Jurkat, Clone E6-1 (cell line): ENCODE results near the gene TSSK1B. TPM values are rescaled to one million over a fixed set of nuclear protein-coding genes. Genes with fewer than 3 reads are reported as not detected.
A peak's percentile ranks its signal among the peaks of the same experiment; 100 is the strongest.
"Not testable (repeated sequence)": the region's sequence is repeated elsewhere in the genome, so short reads cannot be mapped to it uniquely, and the experiment has no call there.

ENCODE experiments used
- DNase-seq: peaks from one replicate; pipeline ENCODE4 v3.0.0-alpha.2; 2011; ENCODE audit warnings: low read depth, low spot score
- H3K4me3 ChIP-seq: 2 replicates; pipeline ENCODE4 v1.5.1; 2011; ENCODE audit warnings: mild to moderate bottlenecking, low read length, control low read depth, moderate library complexity
- polyA plus RNA-seq: library from polyadenylated mRNA; unstranded; fragments of >200 nt; gene quantifications from one replicate; pipeline ENCODE4 v1.2.1, GENCODE V29; 2012; ENCODE audit warnings: missing spikeins; ENCODE audit not compliant: insufficient read length, insufficient read depth

TSSK1B gene
- polyA plus RNA-seq = not detected

- H3K4me3 ChIP-seq = no peak within 1 kb of the TSS
- no peak for DNase-seq
Measured at GRCh38 chr5:113434889-113435288, at the start of gene TSSK1B. Gene TSSK1B, minus strand, starts transcription at chr5:113434989. Its CDS starts 150 bp downstream, at chr5:113434839.

DNA sequence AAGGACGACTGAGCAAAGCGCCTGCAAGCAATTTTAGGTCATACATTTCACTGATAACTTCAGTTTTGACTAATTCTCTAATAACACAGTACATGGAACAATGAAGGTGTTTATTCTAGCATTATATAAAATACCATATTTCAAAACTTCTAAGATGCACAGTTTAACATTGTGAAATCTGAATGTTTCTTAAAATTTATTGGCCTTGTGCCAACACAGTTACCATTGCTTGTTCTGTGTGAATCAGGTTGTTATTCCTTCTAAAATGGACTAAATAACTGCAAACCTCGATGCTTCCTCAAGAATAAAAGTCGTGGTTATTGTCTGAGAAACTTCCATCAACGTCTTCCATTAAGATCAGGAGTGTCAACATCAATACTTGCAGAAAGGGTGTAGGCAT lies 45.5 kb upstream of the TSSK1B start:
- H3K4me3 ChIP-seq = no peak overlapping the region
- DNase-seq = no peak

- no peak for DNase-seq
- no peak overlapping the region for H3K4me3 ChIP-seq
Measured at GRCh38 chr5:113478691-113479090, 43.9 kb upstream of the TSSK1B start.

GRCh38 chr5:113474100-113474728 lies 39.4 kb upstream of the TSSK1B start:
- DNase-seq = no peak
- no peak overlapping the region for H3K4me3 ChIP-seq

GRCh38 chr5:113463032-113463431 lies 28.2 kb upstream of the TSSK1B start:
- no peak for DNase-seq
- no peak overlapping the region for H3K4me3 ChIP-seq

DNA sequence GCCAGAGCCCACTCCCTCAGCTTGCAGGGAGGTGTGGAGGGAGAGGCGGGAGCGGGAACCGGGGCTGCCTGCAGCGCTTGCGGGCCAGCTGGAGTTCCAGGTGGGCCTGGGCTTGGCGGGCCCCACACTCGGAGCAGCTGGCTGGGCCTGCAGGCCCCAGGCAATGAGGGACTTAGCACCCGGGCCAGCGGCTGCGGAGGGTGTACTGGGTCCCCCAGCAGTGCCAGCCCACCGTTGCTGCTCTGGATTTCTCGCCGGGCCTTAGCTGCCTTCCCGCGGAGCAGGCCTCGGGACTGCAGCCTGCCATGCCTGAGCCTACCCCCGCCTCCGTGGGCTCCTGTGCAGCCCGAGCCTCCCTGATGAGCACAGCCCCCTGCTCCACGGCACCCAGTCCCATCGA lies 22.3 kb upstream of the TSSK1B start:
- H3K4me3 ChIP-seq, DNase-seq: not testable (repeated sequence)

DNA sequence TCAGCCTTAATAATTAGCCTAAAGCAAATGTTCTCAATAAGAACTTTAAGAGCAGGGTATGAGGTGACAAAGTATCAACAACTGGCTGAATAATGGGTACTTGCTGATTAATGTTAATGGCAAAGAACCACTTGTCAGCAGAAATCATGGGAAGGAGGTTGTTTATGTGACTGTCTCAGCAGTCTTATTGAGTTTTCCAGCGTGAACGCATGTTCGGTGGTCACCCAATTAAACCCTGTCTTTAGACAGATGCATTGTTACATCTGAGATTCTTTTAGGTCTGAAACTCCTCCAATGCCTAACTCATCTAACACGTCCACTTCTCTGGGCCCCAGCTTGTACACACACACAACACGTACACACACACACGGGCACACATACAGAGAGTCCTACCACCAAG lies 18.2 kb upstream of the TSSK1B start:
- no peak overlapping the region for H3K4me3 ChIP-seq
- no peak for DNase-seq

GRCh38 chr5:113451797-113452196 lies 17.0 kb upstream of the TSSK1B start:
- DNase-seq = no peak
- no peak overlapping the region for H3K4me3 ChIP-seq

GRCh38 chr5:113450929-113451328 lies 16.1 kb upstream of the TSSK1B start:
- no peak overlapping the region for H3K4me3 ChIP-seq
- DNase-seq = peak; percentile 31

DNA sequence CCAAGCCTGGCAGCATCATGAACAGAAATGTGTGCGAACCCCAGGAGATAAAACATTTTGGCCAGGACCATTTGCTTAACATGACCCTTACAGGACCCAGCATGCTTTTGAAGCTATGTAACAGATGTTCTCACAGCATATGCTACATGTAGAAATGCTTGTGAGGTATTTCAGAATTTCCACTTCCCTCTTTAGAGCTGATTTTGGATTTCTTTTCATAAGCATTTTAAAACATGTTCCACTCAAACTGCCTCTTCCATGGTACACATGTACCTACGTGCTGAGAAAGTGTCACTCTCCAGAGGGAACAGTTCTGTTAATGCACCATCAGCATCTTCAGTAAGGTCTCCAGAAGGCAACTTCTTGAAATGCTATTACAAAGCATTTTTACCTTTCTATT lies 15.7 kb upstream of the TSSK1B start:
- H3K4me3 ChIP-seq = no peak overlapping the region
- DNase-seq = no peak

- DNase-seq = no peak
- H3K4me3 ChIP-seq = no peak overlapping the region
Measured at GRCh38 chr5:113448252-113448651, 13.5 kb upstream of the TSSK1B start.

DNA sequence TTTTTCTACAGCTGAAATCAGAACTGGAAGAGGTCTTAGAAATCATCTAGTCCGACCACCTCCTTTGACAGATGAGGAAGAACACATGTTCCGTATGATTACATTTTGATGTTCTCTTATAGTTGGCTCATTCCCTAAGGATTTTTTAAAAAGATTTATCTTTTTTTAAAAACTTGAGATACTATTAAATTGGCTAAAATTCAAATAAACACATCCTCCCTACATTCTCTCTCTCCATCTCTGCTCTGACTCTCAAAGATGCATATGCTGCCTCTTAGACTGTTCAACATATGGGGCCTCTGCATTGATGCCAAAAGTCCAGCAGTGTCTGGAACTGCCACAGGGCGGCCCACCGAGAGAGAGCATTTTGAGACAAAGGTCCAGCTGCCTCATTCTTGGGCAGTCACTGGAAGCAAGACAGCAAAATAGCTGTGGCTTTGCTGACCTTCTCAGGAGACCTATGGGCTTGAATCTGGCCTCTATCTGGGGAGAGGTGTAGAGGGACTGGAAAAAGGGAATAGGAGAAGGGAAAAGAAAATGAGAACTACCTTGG lies 12.8 kb upstream of the TSSK1B start:
- no peak for DNase-seq

DNA sequence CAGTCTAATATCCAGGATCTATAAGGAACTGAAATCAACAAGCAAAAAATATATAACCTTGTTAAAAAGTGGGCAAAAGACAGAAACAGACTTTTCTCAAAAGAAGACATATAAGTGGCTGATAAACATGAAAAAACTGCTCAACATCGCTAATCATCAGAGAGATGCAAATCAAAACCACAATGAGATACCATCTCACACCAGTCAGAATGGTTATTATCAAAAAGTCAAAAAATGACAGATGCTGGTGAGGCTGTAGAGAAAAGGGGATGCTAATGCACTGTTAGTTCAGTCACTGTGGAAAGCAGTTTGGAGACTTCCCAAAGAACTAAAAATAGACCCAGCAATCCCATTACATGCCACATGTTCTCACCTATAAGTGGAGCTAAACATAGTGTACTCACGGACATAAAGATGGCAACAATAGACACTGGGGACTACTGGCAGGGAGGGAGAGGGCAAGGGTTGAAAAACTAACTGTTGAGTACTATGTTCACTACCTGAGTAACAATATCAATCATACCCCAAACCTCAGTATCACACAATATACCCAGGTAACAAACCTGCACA lies 11.7 kb upstream of the TSSK1B start:
- no peak for DNase-seq
- H3K4me3 ChIP-seq = no peak overlapping the region

More for the DNA sequence above, 12.8 kb upstream of the TSSK1B start:
- no peak overlapping the region for H3K4me3 ChIP-seq

GRCh38 chr5:113437111-113437510 lies 2.3 kb upstream of the TSSK1B start:
- no peak for DNase-seq
- H3K4me3 ChIP-seq = no peak overlapping the region

GRCh38 chr5:113435575-113435974 lies 786 bp upstream of the TSSK1B start:
- no peak overlapping the region for H3K4me3 ChIP-seq
- DNase-seq = no peak

GRCh38 chr5:113433862-113434612 lies 752 bp downstream of the TSSK1B start:
- no peak for DNase-seq
- H3K4me3 ChIP-seq = no peak overlapping the region

DNA sequence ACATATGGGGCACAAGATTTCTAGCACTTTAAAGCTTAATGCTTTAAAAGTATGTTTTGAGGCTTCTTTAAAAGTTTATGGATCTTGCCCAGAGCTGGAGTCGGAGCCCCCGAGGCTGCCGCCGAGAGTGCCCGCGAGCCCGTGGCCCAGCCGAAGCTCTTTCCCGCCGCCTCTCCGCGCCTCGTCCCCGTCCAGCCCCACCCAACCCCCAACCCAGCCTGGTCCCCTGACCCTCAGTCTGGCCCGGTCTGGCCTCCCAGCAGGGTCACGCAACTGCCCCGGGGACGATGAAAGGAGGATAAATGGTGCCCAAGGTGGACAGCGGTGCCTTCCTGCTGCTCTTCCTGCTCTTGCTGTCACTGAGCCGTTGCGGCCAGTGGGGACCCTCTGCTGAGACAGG lies 1.7 kb downstream of the TSSK1B start:
- no peak for DNase-seq
- H3K4me3 ChIP-seq = no peak overlapping the region

GRCh38 chr5:113427871-113428574 lies 6.8 kb downstream of the TSSK1B start:
- DNase-seq = no peak
- no peak overlapping the region for H3K4me3 ChIP-seq

GRCh38 chr5:113425909-113426308 lies 8.9 kb downstream of the TSSK1B start:
- H3K4me3 ChIP-seq = no peak overlapping the region
- no peak for DNase-seq

DNA sequence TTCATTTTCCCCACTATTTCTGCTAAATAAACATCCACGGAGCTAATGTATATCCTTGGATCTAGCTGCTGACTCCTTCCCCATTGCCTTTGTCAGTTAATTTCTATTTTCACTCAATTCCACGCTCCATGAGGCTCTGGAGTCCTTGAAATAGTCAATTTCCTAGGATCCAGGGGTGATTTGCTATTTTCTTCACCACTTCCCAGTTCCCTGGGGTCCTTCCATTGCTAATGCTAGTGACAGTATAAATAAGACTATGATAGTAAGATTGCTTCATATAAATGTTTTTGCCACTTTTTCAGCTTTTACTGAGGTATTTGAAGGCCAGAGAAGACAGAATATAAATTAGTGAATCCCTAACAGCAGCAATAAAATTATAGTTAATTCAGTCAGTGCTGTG lies 13.1 kb downstream of the TSSK1B start:
- H3K4me3 ChIP-seq = no peak overlapping the region
- no peak for DNase-seq
